Fibroblast of skin of scalp (primary cell): ENCODE data around the gene ADD1.

Experiments
- DNase-seq: peaks from one replicate; pipeline ENCODE4 v3.0.0-alpha.2; 2013

Gene ADD1

GRCh38 chr4:2923668-2924173 lies 80.1 kb downstream of the ADD1 start:
- DNase-seq, result no peak

DNA sequence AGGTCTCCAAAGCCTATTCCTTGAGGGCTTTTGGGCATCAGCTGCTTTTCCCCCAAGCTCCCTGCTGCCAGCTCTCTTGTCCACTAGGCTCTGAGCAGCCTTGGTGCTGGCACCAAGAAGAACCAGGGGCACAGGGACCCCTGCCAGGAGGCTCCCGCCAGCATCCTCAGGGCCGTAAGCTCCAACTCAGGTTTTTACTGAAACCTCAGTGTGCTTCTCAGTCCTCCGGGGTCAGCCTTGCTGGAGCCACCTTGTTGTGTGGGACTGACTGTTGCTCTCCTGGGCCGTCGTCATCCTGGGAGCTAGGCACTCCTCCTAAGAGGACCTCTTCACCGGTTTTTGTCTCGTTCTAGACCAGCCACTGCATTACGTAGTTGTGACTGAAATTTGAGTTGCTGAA lies 80.6 kb downstream of the ADD1 start:
- no peak for DNase-seq

DNA sequence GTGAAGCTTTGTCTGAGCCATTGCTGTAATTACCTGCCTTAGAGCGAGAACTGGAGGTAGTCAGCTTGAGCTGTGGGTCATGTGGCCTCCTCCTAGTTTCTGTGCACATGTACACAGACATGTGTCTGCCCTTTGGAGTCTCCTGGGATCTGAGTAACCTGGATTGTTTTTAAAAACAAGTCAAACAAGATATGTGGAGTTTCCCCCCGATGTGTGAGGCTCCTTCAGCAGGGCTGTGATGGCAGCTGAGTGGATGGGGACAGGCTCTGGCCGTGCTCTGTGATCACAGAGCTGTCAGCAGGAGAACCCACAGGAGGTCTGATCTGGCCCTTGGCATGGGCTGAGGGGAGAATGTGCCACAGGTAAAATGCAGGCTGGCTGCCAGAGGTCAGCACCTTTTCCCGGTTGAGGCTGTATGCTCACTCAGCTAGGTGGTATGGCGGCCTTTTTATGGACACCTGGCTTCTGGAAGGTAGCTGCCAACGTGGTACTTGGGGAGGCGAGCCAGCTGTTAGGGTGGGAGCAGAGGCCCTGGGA lies 81.2 kb downstream of the ADD1 start:
- no peak for DNase-seq

DNA sequence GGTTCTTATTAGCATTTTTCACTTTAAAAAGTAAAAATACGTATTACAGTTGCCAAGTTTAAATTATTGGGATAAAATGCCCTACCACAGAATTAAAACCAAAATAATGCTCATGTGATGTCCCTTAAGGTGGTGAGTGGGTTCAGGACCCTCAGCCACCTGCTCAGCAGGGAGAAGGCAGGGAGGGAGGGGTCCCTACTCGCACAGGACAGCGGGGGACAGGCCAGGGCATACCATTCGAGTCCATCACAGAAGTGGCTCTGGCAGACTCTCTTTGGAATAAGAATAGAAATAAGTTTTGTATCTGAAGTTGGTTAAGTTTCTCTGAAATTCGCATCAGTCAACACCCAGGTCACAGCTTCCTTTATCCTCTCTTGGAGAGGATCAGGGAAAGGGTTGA lies 81.9 kb downstream of the ADD1 start:
- no peak for DNase-seq

DNA sequence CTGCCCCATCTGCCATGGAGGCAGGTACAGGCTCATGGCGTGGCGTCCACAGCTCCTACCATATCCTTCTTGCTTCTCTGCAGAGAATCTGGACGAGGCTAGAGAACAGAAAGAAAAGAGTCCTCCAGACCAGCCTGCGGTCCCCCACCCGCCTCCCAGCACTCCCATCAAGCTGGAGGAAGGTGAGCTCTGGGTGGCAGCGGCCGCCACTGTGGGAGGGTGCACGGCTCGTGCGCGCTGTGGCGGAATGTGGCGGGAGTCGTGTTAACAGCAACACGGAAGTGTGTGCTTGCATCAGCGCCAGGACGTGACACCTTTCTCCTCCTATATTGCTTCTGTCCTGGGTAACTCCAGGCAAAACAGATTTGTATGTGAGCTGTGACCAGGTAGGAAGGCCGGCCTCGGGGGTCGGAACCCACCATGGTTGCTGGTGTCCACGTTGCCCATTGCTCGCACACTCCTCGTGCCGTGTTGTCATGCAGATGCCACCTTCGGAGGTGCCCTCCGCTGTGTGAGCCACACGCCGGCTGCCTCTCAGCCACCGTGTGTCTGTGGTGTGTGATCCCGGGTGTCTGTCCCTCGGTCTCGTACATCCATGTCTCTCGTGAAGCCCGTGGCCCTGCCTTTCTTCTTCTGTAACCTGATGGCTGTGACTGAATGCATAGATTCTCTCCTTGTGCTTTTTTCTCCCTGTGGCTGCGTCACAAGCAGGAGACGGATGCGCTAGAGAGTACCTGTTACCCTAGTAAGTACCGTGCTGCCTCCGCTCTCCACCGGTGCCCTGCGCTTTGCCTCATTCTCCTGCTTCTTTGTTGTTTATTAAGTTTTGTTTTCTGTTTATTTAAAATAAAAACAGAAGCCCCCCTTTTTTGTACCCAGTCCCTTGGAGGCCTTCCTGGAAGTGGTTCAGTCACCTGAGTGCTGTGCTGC lies 82.6 kb downstream of the ADD1 start:
- DNase-seq, result no peak

- no peak for DNase-seq
These were observed 83.5 kb downstream of the ADD1 start for GRCh38 chr4:2927016-2927695.

DNA sequence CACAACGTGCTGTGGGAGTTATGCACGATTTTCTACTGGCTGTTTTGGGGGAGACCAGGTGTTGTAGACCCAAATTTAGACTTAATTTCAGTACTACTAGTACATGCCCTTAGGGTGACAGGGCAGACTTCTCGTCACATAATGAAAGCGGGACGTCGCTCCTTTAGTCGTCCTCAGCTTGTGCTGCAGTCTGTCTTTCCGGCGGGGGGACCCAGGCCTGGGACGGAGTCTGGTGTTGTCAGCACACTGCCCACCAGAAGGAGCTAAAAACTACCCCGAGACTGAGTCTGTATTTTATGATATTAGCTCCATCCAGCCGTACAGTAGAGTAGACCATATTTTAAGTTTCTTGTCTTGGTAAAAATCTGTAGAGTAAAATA lies 84.0 kb downstream of the ADD1 start:
- DNase-seq, result no peak

- no peak for DNase-seq
These were observed 84.9 kb downstream of the ADD1 start for GRCh38 chr4:2928242-2929176.

GRCh38 chr4:2929469-2929868 lies 85.8 kb downstream of the ADD1 start:
- DNase-seq, result no peak

- DNase-seq, result no peak
These were observed 86.6 kb downstream of the ADD1 start for GRCh38 chr4:2930135-2930757.

- DNase-seq, result no peak
These were observed 87.3 kb downstream of the ADD1 start for GRCh38 chr4:2930758-2931511.

DNA sequence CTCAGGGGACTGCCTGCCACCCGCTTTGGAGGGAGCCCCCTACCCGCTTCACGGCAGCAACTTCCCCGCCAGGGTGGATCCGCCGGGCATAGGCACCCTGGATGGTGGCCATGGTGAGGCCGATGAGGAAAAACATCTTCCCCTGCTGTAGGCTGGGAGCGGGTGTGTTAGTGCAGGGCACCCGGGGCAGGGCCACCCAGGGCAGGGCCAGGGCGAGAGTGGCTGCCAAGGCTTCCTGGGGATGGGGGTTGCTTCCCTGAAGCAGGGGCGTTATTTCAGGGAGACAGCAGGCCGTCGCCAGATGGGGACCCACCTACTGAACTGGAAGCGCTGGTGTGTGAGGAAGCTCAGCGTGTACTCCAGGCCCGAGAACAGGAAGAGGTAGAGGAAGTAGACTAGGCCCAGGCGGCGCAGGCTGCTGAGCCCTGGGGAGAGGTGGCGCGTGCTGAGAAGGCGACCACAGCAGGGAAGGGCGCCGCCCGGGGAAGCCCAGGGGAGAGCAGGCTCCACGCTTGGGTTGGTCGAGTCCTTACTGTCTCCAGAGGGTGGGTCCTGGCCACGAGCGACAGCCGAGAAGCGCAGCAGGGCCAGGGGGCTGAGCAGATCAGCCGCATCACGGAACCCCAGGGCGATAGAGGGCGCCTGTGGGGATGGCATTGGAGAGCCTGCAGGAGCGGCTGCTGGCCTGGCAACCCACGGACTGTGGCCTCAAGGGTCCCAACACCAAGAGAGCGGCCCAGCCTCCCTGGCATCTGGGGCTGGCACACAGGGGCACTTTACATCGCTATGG lies 88.1 kb downstream of the ADD1 start:
- DNase-seq, result no peak

DNA sequence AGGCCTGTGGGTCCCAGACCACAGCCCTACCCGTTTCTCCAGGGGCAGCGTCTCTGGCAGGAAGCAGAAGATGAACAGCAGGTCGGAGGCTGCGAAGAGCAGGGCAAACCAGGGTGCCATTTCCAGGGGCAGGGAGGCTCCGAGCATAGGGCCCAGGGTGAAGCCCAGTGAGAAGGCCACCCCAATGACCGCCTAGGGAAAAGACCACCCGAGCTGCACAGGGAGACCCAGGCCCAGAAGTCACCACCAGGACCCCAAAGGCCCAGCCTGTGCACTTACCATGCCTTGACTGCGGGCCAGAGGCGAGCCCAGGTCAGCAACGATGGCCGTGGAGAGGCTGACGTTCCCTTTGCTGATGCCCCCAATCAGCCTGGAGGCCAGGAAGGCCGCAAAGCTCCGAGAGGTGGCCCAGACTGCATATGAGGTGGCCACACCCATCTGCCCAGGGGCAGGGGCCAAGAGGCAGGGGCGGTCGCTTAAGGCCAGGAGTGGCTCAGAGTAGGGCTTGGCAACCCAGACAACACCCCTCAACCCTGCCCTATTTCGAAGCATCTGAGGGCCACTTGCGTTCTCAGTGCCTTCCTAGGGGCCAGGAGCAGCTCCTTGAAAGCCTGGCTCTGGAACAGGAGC lies 88.8 kb downstream of the ADD1 start:
- no peak for DNase-seq

GRCh38 chr4:2932951-2933565 lies 89.4 kb downstream of the ADD1 start:
- no peak for DNase-seq

GRCh38 chr4:2933566-2934076 lies 90.0 kb downstream of the ADD1 start:
- DNase-seq, result no peak

DNA sequence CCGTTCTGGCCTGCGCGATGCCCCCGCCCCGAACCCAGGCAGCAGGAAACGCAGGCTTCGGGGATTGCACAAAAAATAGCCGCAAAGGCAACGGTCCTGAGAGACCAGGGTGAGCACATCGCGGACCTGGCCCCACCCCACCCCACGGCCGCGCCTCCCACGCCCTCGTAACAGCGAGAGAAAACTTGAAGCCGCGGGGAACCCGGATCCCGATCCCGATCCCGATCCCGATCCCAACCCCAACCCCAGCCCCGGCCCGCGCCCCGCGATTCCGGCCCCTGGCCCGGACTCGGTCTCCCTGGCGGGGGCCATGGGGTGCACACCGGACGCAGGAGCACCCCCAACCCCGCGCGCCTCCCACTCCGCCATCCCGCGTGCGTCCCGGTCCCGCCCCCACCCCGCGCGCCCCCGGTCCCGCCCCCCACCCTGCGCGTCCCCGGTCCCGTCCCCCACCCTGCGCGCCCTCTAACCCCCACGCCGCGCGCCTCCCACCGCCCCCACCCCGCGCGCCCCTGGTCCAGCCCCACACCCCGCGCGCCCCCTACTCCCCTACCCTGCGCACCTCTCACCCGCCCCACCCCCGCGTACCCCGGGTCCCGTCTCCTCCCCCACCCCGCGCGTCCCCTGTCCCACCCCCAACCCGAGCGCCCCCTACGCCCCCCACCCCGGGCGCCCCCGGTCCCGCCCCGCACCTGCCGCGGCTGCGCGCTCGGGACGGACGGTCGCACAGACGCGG lies 90.6 kb downstream of the ADD1 start:
- peak; percentile 28 for DNase-seq

DNA sequence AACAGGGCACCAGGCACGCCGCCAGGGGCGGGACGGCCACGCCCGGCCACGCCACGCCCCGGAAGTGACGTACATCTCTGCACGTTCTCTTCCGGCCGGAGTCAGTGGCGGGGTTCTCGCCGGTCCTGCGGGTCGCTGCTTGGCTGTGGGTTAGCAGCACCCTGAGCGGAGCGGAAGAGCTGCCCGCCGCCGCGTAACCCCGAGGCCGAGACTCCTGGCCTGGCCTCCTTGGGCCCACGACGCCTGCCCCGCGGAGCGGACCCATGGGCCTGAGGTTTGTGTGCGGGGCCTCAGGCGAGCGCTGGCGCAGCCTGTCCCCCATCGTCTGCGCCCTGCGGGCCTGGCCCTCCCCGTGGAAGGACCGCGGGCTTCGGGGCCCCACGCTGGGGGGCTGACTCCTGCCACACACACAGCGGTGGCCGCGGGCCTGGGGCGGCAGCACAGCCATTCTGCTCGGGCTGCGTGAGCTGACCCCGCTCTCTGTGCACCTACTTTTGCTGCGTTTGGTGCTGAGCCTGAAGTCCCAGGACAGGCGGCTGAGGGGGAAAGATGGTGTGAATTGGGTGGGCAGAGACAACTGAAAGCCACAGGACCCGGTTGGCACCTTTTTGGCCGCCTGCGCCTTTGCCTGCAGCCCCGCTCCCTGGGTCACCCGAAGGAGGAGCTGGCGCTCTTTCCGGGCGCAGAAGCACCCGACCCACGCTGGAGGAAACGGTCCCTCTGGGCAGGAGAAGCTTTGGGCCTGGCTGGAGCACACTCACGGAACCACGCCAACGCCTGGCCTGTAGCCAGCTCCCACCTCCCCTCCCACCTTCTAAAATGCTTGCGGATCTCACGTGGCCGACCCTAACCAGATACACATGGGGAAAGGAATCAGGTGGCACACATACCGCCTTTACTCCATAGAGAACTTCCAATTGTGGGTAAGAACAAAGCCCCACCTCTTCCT lies 91.4 kb downstream of the ADD1 start:
- DNase-seq, result peak; percentile 89
